Fibroblast of mammary gland (primary cell): ENCODE measurements around the gene SLC1A1.

Experiments
- DNase-seq: peaks from one replicate; pipeline ENCODE4 v3.0.0-alpha.2; 2010; ENCODE audit warnings: low read depth
- H3K4me3 ChIP-seq: 2 replicates; pipeline ENCODE4 v1.5.1; 2011; ENCODE audit warnings: low read depth, mild to moderate bottlenecking, low read length, moderate library complexity; ENCODE audit not compliant: control insufficient read depth
- CTCF ChIP-seq: conservative IDR thresholded peaks from 2 replicates; pipeline ENCODE4 v1.5.1; 2011; ENCODE audit warnings: low read depth, low read length, inconsistent platforms; ENCODE audit not compliant: control insufficient read depth, insufficient read depth

SLC1A1 gene

GRCh38 chr9:4489919-4490704, at the start of gene SLC1A1:
Gene SLC1A1 (plus strand): TSS chr9:4490468. CDS start chr9:4490680, 212 bp downstream.
- peak within 1 kb of the TSS; percentile 61 for H3K4me3 ChIP-seq
- no peak for TF ChIP-seq CTCF
- peak; percentile 46 for DNase-seq

- no peak overlapping the region for H3K4me3 ChIP-seq
- TF ChIP-seq CTCF, result no peak
- DNase-seq, result peak; percentile 11
These were observed 47.5 kb upstream of the SLC1A1 start for GRCh38 chr9:4442806-4443205.

GRCh38 chr9:4443439-4443838, 46.8 kb upstream of the SLC1A1 start:
- TF ChIP-seq CTCF, result no peak

GRCh38 chr9:4461437-4461836, 28.8 kb upstream of the SLC1A1 start:
- no peak overlapping the region for H3K4me3 ChIP-seq
- no peak for DNase-seq
- no peak for TF ChIP-seq CTCF

More at GRCh38 chr9:4443439-4443838, 46.8 kb upstream of the SLC1A1 start:
- H3K4me3 ChIP-seq, result no peak overlapping the region
- no peak for DNase-seq

GRCh38 chr9:4463824-4464223, 26.4 kb upstream of the SLC1A1 start:
- no peak for DNase-seq
- no peak overlapping the region for H3K4me3 ChIP-seq
- TF ChIP-seq CTCF, result no peak

- no peak overlapping the region for H3K4me3 ChIP-seq
- DNase-seq, result peak; percentile 29
- no peak for TF ChIP-seq CTCF
These were observed 25.3 kb upstream of the SLC1A1 start for GRCh38 chr9:4464911-4465513.

GRCh38 chr9:4465910-4466309, 24.4 kb upstream of the SLC1A1 start:
- TF ChIP-seq CTCF, result no peak
- no peak for DNase-seq
- H3K4me3 ChIP-seq, result no peak overlapping the region
